ENCODE results near the gene GSTCD.

The GSTCD gene

DNA sequence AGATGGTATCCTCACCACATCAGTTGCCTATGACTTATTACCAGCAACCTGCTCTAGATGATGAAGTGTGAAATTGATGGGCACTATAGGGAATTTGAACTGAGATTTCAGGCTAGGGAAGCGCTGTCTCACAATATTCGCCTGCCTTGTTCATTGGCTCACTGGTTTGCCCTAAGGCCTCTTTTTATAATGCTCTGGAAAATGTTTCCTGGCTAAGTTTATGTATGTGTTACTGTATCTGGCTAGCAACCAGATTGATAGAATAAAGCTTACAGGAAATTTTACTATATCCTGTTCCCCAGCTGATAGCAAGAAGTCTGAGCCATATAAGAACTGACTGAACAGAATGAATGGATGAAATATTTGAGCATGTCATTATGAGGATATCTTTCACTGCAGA is 71.6 kb downstream of the GSTCD start:
- no peaks in the 10 kb centered on the region for H3K9me3 ChIP-seq

DNA sequence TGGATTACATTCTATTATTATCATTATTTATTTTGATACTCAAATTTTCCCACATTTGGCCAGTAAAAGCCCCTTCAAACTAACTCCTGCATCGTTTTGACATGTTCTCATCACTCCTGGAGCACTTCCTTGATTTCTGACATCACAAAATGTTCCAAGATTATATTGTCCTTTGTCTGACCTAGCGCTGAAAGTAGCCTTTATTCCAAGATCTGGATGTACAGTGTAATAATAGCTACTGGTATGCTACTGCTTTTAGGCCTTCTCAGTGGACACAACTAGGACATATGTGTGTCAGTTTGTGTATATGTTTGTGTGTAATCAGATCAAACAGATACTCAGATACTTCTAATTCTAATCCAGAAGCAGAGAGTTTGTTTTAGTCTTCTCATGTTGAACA is 76.2 kb downstream of the GSTCD start:
- Histone ChIP-seq H3K27ac (no peak overlapping the region), H3K36me3 (no peaks in the 10 kb centered on the region), H3K9me3 (no peaks in the 10 kb centered on the region), H3K4me1 (ENCODE audit: control insufficient read depth in 1 of 2, insufficient read depth in 1 of 2, low read depth in 1 of 2, low read length in 1 of 2) (no peaks in the 10 kb centered on the region), H3K4me3 (ENCODE audit: low read depth in 1 of 2, low read length in 1 of 2) (no peak overlapping the region), H3K27me3 (no peaks in the 10 kb centered on the region)
- TF ChIP-seq, protein P1, sequence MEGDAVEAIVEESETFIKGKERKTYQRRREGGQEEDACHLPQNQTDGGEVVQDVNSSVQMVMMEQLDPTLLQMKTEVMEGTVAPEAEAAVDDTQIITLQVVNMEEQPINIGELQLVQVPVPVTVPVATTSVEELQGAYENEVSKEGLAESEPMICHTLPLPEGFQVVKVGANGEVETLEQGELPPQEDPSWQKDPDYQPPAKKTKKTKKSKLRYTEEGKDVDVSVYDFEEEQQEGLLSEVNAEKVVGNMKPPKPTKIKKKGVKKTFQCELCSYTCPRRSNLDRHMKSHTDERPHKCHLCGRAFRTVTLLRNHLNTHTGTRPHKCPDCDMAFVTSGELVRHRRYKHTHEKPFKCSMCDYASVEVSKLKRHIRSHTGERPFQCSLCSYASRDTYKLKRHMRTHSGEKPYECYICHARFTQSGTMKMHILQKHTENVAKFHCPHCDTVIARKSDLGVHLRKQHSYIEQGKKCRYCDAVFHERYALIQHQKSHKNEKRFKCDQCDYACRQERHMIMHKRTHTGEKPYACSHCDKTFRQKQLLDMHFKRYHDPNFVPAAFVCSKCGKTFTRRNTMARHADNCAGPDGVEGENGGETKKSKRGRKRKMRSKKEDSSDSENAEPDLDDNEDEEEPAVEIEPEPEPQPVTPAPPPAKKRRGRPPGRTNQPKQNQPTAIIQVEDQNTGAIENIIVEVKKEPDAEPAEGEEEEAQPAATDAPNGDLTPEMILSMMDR (IDR thresholded peaks at IDR 0.05): no peak

More for the DNA sequence above, 71.6 kb downstream of the GSTCD start:
- Histone ChIP-seq H3K4me3 (ENCODE audit: low read depth in 1 of 2, low read length in 1 of 2) (no peak overlapping the region), H3K4me1 (ENCODE audit: control insufficient read depth in 1 of 2, insufficient read depth in 1 of 2, low read depth in 1 of 2, low read length in 1 of 2) (no peaks in the 10 kb centered on the region), H3K36me3 (no peaks in the 10 kb centered on the region), H3K27me3 (no peaks in the 10 kb centered on the region), H3K27ac (no peak overlapping the region)
- TF ChIP-seq, protein P1 (IDR thresholded peaks at IDR 0.05): no peak

DNA sequence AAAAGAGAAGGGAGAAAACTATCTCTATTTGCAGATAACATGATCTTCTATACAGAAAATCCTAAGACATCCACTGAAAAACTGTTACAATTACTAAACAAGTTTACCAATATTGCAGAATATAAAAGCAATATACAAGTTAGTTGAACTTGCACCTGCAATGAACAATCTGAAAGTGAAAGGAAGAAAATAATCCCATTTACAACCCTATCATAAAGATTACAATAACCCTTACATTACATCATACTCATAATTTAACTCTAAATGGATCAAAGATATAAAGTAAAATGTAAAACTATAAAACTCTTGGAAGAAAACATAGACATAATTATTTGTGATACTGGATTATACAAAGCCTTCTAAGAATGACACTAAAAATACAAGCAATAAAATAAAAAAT is 77.2 kb downstream of the GSTCD start:
- Histone ChIP-seq H3K4me3 (ENCODE audit: low read depth in 1 of 2, low read length in 1 of 2) (no peak overlapping the region), H3K27ac (no peak overlapping the region), H3K9me3 (no peaks in the 10 kb centered on the region), H3K27me3 (no peaks in the 10 kb centered on the region), H3K4me1 (ENCODE audit: control insufficient read depth in 1 of 2, insufficient read depth in 1 of 2, low read depth in 1 of 2, low read length in 1 of 2) (no peaks in the 10 kb centered on the region), H3K36me3 (no peaks in the 10 kb centered on the region)
- TF ChIP-seq, protein P1 (IDR thresholded peaks at IDR 0.05): no peak

DNA sequence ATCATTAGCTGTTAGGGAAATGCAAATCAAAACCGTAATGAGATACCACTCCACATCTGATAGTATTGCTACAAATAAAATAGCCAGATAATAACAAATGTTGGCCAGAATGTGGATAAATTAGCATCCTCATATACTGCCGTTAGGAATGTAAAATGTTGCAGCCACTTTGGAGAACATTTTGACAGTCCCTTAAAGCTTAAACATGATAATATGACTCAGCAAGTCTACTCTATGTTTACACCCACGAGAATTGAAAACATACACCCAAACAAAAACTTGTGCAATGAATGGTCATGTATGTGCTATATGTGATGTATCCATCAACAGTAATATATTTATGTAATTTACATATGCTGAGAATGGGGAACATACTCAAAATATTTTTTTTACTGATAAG is 78.2 kb downstream of the GSTCD start:
- TF ChIP-seq, protein P1 (IDR thresholded peaks at IDR 0.05): no peak
- H3K27ac ChIP-seq: no peak overlapping the region
- H3K9me3 ChIP-seq: no peaks in the 10 kb centered on the region
- no peaks in the 10 kb centered on the region for H3K27me3 ChIP-seq
- H3K4me3 ChIP-seq (ENCODE audit: low read depth in 1 of 2, low read length in 1 of 2): no peak overlapping the region
- no peaks in the 10 kb centered on the region for H3K4me1 ChIP-seq (ENCODE audit: control insufficient read depth in 1 of 2, insufficient read depth in 1 of 2, low read depth in 1 of 2, low read length in 1 of 2)
- no peaks in the 10 kb centered on the region for H3K36me3 ChIP-seq

DNA sequence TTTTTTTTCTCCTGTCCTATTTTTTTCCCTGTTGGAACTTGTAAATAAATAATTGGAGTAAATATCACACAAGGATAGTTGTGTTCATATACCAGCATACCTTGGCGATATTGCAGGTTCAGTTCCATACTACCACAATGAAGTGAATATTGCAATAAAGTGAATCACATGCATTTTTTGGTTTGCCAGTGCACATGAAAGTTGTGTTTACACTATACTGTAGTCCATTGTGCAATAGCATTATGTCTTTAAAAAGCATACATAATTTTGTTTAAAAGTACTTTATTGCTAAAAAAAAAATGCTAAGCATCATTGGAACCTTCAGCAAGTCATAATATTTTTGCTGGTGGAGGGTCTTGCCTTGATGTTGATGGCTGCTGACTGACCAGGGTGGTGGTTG is 88.6 kb downstream of the GSTCD start:
- no peak overlapping the region for H3K4me3 ChIP-seq (ENCODE audit: low read depth in 1 of 2, low read length in 1 of 2)
- TF ChIP-seq, protein P1 (IDR thresholded peaks at IDR 0.05): no peak
- no peaks in the 10 kb centered on the region for H3K9me3 ChIP-seq

More for the DNA sequence above, 88.6 kb downstream of the GSTCD start:
- Histone ChIP-seq H3K27ac (no peak overlapping the region), H3K27me3 (no peaks in the 10 kb centered on the region), H3K4me1 (ENCODE audit: control insufficient read depth in 1 of 2, insufficient read depth in 1 of 2, low read depth in 1 of 2, low read length in 1 of 2) (no peaks in the 10 kb centered on the region), H3K36me3 (no peaks in the 10 kb centered on the region)
